Liver (tissue), 3 donors: ENCODE measurements around the gene VGLL3.

Source experiments
- FOXA1 ChIP-seq: IDR thresholded peaks from 2 replicates; pipeline ENCODE4 v1.6.1; 2016; ENCODE audit warnings: antibody characterized with exemption
- GABPA ChIP-seq, 2 donors: IDR thresholded peaks in 1 of 2; conservative IDR thresholded peaks in 1 of 2; 2 replicates each; pipeline ENCODE4 v1.6.1; 2016; ENCODE audit warnings: antibody characterized with exemption in 2 of 2, mild to moderate bottlenecking in 1 of 2, moderate library complexity in 1 of 2
- NR2F2 ChIP-seq: IDR thresholded peaks from 2 replicates; pipeline ENCODE4 v1.6.1; 2016; ENCODE audit warnings: antibody characterized with exemption
- RAD21 ChIP-seq, 2 donors: IDR thresholded peaks; 2 replicates each; pipeline ENCODE4 v1.6.1; 2016; ENCODE audit warnings: antibody characterized with exemption in 2 of 2, mild to moderate bottlenecking in 2 of 2
- RXRA ChIP-seq, 2 donors: IDR thresholded peaks; 2 replicates each; pipeline ENCODE4 v1.6.1; 2017 to 2018; ENCODE audit warnings: antibody characterized with exemption in 2 of 2, mild to moderate bottlenecking in 1 of 2
- TAF1 ChIP-seq: conservative IDR thresholded peaks from 2 replicates; pipeline ENCODE4 v1.6.1; 2016; ENCODE audit warnings: antibody characterized with exemption, mild to moderate bottlenecking
- YY1 ChIP-seq: IDR thresholded peaks from 2 replicates; pipeline ENCODE4 v1.6.1; 2016; ENCODE audit warnings: antibody characterized with exemption, mild to moderate bottlenecking
- TF ChIP-seq, protein P1 (sequence below): IDR thresholded peaks from 2 replicates; pipeline ENCODE4 v1.6.1; 2016; ENCODE audit warnings: antibody characterized with exemption
- TF ChIP-seq, protein P2 (sequence below): fragments of 150-350 bp; IDR thresholded peaks from 2 replicates; pipeline ENCODE4 v1.5.1; 2017; ENCODE audit warnings: improper control_type of control experiment, low read depth, low read length; ENCODE audit not compliant: missing input control
- TF ChIP-seq, protein P3 (sequence below): IDR thresholded peaks from 2 replicates; pipeline ENCODE4 v1.6.1; 2016; ENCODE audit warnings: antibody characterized with exemption, mild to moderate bottlenecking
- donor health status: healthy.
- donor health status: healthy.

DNA sequence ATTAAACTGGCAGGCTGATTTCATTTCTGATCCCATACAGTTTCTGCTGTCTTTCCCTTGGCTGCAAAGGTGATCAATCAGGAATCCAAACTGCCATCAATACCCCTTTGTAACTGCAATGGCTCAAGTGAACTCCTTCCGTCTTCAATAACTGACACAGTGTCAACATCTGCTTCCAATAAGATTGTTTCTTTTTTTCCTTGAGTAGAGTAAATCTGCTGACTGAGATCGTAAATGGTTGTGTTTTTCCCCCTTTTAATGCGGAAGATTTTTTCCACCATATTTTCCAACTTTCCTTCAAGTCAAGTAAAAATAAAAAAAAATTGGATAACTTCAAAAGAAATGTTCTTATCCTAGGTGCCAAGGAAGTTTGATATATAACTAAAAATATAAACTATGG is 48.7 kb downstream of the VGLL3 start:
- TF ChIP-seq, protein P1, sequence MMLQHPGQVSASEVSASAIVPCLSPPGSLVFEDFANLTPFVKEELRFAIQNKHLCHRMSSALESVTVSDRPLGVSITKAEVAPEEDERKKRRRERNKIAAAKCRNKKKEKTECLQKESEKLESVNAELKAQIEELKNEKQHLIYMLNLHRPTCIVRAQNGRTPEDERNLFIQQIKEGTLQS: no peak
- TF ChIP-seq, protein P2, sequence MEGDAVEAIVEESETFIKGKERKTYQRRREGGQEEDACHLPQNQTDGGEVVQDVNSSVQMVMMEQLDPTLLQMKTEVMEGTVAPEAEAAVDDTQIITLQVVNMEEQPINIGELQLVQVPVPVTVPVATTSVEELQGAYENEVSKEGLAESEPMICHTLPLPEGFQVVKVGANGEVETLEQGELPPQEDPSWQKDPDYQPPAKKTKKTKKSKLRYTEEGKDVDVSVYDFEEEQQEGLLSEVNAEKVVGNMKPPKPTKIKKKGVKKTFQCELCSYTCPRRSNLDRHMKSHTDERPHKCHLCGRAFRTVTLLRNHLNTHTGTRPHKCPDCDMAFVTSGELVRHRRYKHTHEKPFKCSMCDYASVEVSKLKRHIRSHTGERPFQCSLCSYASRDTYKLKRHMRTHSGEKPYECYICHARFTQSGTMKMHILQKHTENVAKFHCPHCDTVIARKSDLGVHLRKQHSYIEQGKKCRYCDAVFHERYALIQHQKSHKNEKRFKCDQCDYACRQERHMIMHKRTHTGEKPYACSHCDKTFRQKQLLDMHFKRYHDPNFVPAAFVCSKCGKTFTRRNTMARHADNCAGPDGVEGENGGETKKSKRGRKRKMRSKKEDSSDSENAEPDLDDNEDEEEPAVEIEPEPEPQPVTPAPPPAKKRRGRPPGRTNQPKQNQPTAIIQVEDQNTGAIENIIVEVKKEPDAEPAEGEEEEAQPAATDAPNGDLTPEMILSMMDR: no peak
- TF ChIP-seq FOXA1 (no peak), RAD21 (IDR thresholded peaks at IDR 0.05) (no peak), YY1 (no peak), GABPA (IDR thresholded peaks at IDR 0.05 in 1 of 2, conservative IDR thresholded peaks at IDR 0.05 in 1 of 2) (no peak), NR2F2 (no peak), RXRA (IDR thresholded peaks at IDR 0.05) (no peak), TAF1 (no peak)
- TF ChIP-seq, protein P3, sequence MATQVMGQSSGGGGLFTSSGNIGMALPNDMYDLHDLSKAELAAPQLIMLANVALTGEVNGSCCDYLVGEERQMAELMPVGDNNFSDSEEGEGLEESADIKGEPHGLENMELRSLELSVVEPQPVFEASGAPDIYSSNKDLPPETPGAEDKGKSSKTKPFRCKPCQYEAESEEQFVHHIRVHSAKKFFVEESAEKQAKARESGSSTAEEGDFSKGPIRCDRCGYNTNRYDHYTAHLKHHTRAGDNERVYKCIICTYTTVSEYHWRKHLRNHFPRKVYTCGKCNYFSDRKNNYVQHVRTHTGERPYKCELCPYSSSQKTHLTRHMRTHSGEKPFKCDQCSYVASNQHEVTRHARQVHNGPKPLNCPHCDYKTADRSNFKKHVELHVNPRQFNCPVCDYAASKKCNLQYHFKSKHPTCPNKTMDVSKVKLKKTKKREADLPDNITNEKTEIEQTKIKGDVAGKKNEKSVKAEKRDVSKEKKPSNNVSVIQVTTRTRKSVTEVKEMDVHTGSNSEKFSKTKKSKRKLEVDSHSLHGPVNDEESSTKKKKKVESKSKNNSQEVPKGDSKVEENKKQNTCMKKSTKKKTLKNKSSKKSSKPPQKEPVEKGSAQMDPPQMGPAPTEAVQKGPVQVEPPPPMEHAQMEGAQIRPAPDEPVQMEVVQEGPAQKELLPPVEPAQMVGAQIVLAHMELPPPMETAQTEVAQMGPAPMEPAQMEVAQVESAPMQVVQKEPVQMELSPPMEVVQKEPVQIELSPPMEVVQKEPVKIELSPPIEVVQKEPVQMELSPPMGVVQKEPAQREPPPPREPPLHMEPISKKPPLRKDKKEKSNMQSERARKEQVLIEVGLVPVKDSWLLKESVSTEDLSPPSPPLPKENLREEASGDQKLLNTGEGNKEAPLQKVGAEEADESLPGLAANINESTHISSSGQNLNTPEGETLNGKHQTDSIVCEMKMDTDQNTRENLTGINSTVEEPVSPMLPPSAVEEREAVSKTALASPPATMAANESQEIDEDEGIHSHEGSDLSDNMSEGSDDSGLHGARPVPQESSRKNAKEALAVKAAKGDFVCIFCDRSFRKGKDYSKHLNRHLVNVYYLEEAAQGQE: no peak
